PFSK-1 (cell line): ENCODE measurements around the gene ONECUT1.

Source experiments
- FOXP2 ChIP-seq: optimal IDR thresholded peaks from 2 replicates; pipeline ENCODE3; 2011; ENCODE audit warnings: borderline replicate concordance, control low read depth, inconsistent platforms; ENCODE audit not compliant: insufficient read depth; ENCODE audit errors: extremely low read length, extremely low read depth
- POLR2AphosphoS5 ChIP-seq: IDR thresholded peaks from 2 replicates; pipeline ENCODE4 v1.6.1; 2012; ENCODE audit warnings: low read depth, mild to moderate bottlenecking, control low read depth, low read length, moderate library complexity
- REST ChIP-seq, 2 experiments: IDR thresholded peaks; 2 replicates each; pipeline versions ENCODE4 v1.6.1 to v1.8.0; 2011 to 2012; ENCODE audit warnings: low read depth in 2 of 2, low read length in 2 of 2, control low read depth in 1 of 2, inconsistent platforms in 1 of 2, mild to moderate bottlenecking in 1 of 2, moderate library complexity in 1 of 2; ENCODE audit not compliant: insufficient read depth in 1 of 2
- SIN3A ChIP-seq: IDR thresholded peaks from 2 replicates; pipeline ENCODE4 v1.6.1; 2012; ENCODE audit warnings: mild to moderate bottlenecking, low read length, moderate library complexity, borderline replicate concordance; ENCODE audit not compliant: insufficient read depth
- TAF1 ChIP-seq: IDR thresholded peaks from 2 replicates; pipeline ENCODE4 v1.6.1; 2012; ENCODE audit warnings: low read length, control low read depth, borderline replicate concordance; ENCODE audit not compliant: insufficient read depth

- no peak for TF ChIP-seq POLR2AphosphoS5
- no peak for TF ChIP-seq FOXP2
- no peak for TF ChIP-seq REST (IDR thresholded peaks at IDR 0.05; ENCODE audit: insufficient read depth in 1 of 2, low read depth in 2 of 2, low read length in 2 of 2)
- TF ChIP-seq TAF1: no peak
- TF ChIP-seq SIN3A: no peak
Observed at GRCh38 chr15:52717924-52718323, 72.2 kb downstream of the ONECUT1 start.
